ENCODE data around the gene NEU3.

Gene NEU3

GRCh38 chr11:75024764-75025211 lies 36.1 kb downstream of the NEU3 start:
- no peak overlapping the region for H2BK120ac ChIP-seq (ENCODE audit: low read depth, low read length)
- H3K79me1 ChIP-seq (ENCODE audit: low read length), result no peaks in the 10 kb centered on the region
- H4K5ac ChIP-seq (ENCODE audit: low read length), result no peak overlapping the region
- H2AK5ac ChIP-seq (ENCODE audit: low read length), result no peak overlapping the region
- H4K8ac ChIP-seq (ENCODE audit: low read depth, low read length), result no peak overlapping the region
- no peak overlapping the region for H2BK5ac ChIP-seq (ENCODE audit: low read length)
- H3K27me3 ChIP-seq (ENCODE audit: insufficient read depth, low read length, poor library complexity), result no peaks in the 10 kb centered on the region
- no peaks in the 10 kb centered on the region for H3K4me1 ChIP-seq (ENCODE audit: control insufficient read depth, low read depth, low read length)
- H3K9ac ChIP-seq (ENCODE audit: low read length), result no peak overlapping the region
- H3K4ac ChIP-seq (ENCODE audit: low read depth, low read length), result no peak overlapping the region
- no peak overlapping the region for H3K4me2 ChIP-seq (ENCODE audit: low read length)
- no peaks in the 10 kb centered on the region for H3K36me3 ChIP-seq (ENCODE audit: control insufficient read depth, insufficient read depth, low read length)
- no peak for DNase-seq
- WGBS (ENCODE audit: extremely low coverage, insufficient coverage, low lambda C conversion rate), result no CpG with 5 or more reads among the region's 1 CpG
- H3K79me2 ChIP-seq (ENCODE audit: control insufficient read depth, insufficient read depth, low read length), result no peaks in the 10 kb centered on the region
- H3K56ac ChIP-seq (ENCODE audit: low read length), result no peak overlapping the region
- no peak overlapping the region for H2BK15ac ChIP-seq (replicated peaks; ENCODE audit: low read depth)
- no peak overlapping the region for H3K18ac ChIP-seq (ENCODE audit: low read length)
- no peak overlapping the region for H3K4me3 ChIP-seq (ENCODE audit: low read length)
- no peak overlapping the region for H3K27ac ChIP-seq (ENCODE audit: low read depth, low read length)
- H3K23ac ChIP-seq (ENCODE audit: low read length), result no peak overlapping the region

- H3K79me2 ChIP-seq (ENCODE audit: control insufficient read depth, insufficient read depth, low read length), result no peaks in the 10 kb centered on the region
- no peaks in the 10 kb centered on the region for H3K79me1 ChIP-seq (ENCODE audit: low read length)
- H3K9ac ChIP-seq (ENCODE audit: low read length), result no peak overlapping the region
- no peak overlapping the region for H3K23ac ChIP-seq (ENCODE audit: low read length)
- H2BK15ac ChIP-seq (replicated peaks; ENCODE audit: low read depth), result no peak overlapping the region
- H3K27ac ChIP-seq (ENCODE audit: low read depth, low read length), result no peak overlapping the region
- H3K4me2 ChIP-seq (ENCODE audit: low read length), result no peak overlapping the region
- H3K4me1 ChIP-seq (ENCODE audit: control insufficient read depth, low read depth, low read length), result no peaks in the 10 kb centered on the region
- H3K18ac ChIP-seq (ENCODE audit: low read length), result no peak overlapping the region
- no peak overlapping the region for H2BK120ac ChIP-seq (ENCODE audit: low read depth, low read length)
- H3K27me3 ChIP-seq (ENCODE audit: insufficient read depth, low read length, poor library complexity), result no peaks in the 10 kb centered on the region
- no peaks in the 10 kb centered on the region for H3K36me3 ChIP-seq (ENCODE audit: control insufficient read depth, insufficient read depth, low read length)
- no peak for DNase-seq
- no peak overlapping the region for H3K4me3 ChIP-seq (ENCODE audit: low read length)
- H4K8ac ChIP-seq (ENCODE audit: low read depth, low read length), result no peak overlapping the region
- no peak overlapping the region for H2AK5ac ChIP-seq (ENCODE audit: low read length)
- no peak overlapping the region for H3K4ac ChIP-seq (ENCODE audit: low read depth, low read length)
- no CpG with 5 or more reads among the region's 1 CpG for WGBS (ENCODE audit: extremely low coverage, insufficient coverage, low lambda C conversion rate)
- H2BK5ac ChIP-seq (ENCODE audit: low read length), result no peak overlapping the region
- no peak overlapping the region for H4K5ac ChIP-seq (ENCODE audit: low read length)
- H3K56ac ChIP-seq (ENCODE audit: low read length), result no peak overlapping the region
Measured at GRCh38 chr11:75025561-75025960, 36.8 kb downstream of the NEU3 start.

- Histone ChIP-seq H3K4me3 (ENCODE audit: low read length) (no peak overlapping the region), H4K5ac (ENCODE audit: low read length) (no peak overlapping the region), H3K4me1 (ENCODE audit: control insufficient read depth, low read depth, low read length) (peaks cover 5% of the 10 kb centered on the region), H3K36me3 (ENCODE audit: control insufficient read depth, insufficient read depth, low read length) (no peaks in the 10 kb centered on the region), H3K4me2 (ENCODE audit: low read length) (no peak overlapping the region), H3K23ac (ENCODE audit: low read length) (no peak overlapping the region), H3K27me3 (ENCODE audit: insufficient read depth, low read length, poor library complexity) (no peaks in the 10 kb centered on the region), H2BK15ac (replicated peaks; ENCODE audit: low read depth) (no peak overlapping the region), H3K27ac (ENCODE audit: low read depth, low read length) (no peak overlapping the region), H2BK5ac (ENCODE audit: low read length) (no peak overlapping the region), H3K18ac (ENCODE audit: low read length) (no peak overlapping the region), H4K8ac (ENCODE audit: low read depth, low read length) (no peak overlapping the region), H3K79me2 (ENCODE audit: control insufficient read depth, insufficient read depth, low read length) (no peaks in the 10 kb centered on the region), H2AK5ac (ENCODE audit: low read length) (no peak overlapping the region), H3K4ac (ENCODE audit: low read depth, low read length) (no peak overlapping the region), H3K79me1 (ENCODE audit: low read length) (no peaks in the 10 kb centered on the region), H2BK120ac (ENCODE audit: low read depth, low read length) (no peak overlapping the region), H3K9ac (ENCODE audit: low read length) (no peak overlapping the region), H3K56ac (ENCODE audit: low read length) (no peak overlapping the region)
- DNase-seq, result no peak
Measured at GRCh38 chr11:75028321-75028720, 39.6 kb downstream of the NEU3 start.

- Histone ChIP-seq H3K27ac (ENCODE audit: low read depth, low read length) (no peak overlapping the region), H2BK15ac (replicated peaks; ENCODE audit: low read depth) (no peak overlapping the region), H3K56ac (ENCODE audit: low read length) (no peak overlapping the region), H3K18ac (ENCODE audit: low read length) (no peak overlapping the region), H3K79me2 (ENCODE audit: control insufficient read depth, insufficient read depth, low read length) (no peaks in the 10 kb centered on the region), H3K79me1 (ENCODE audit: low read length) (no peaks in the 10 kb centered on the region), H3K4ac (ENCODE audit: low read depth, low read length) (no peak overlapping the region), H3K36me3 (ENCODE audit: control insufficient read depth, insufficient read depth, low read length) (no peaks in the 10 kb centered on the region), H3K4me1 (ENCODE audit: control insufficient read depth, low read depth, low read length) (peaks cover 5% of the 10 kb centered on the region), H2BK5ac (ENCODE audit: low read length) (no peak overlapping the region), H4K8ac (ENCODE audit: low read depth, low read length) (no peak overlapping the region), H2AK5ac (ENCODE audit: low read length) (no peak overlapping the region), H4K5ac (ENCODE audit: low read length) (no peak overlapping the region), H3K4me3 (ENCODE audit: low read length) (no peak overlapping the region), H3K4me2 (ENCODE audit: low read length) (no peak overlapping the region), H2BK120ac (ENCODE audit: low read depth, low read length) (no peak overlapping the region), H3K27me3 (ENCODE audit: insufficient read depth, low read length, poor library complexity) (no peaks in the 10 kb centered on the region), H3K9ac (ENCODE audit: low read length) (no peak overlapping the region), H3K23ac (ENCODE audit: low read length) (no peak overlapping the region)
- no CpG with 5 or more reads among the region's 2 CpGs for WGBS (ENCODE audit: extremely low coverage, insufficient coverage, low lambda C conversion rate)
- DNase-seq, result no peak
Measured at GRCh38 chr11:75028724-75029123, 40.0 kb downstream of the NEU3 start.

DNA sequence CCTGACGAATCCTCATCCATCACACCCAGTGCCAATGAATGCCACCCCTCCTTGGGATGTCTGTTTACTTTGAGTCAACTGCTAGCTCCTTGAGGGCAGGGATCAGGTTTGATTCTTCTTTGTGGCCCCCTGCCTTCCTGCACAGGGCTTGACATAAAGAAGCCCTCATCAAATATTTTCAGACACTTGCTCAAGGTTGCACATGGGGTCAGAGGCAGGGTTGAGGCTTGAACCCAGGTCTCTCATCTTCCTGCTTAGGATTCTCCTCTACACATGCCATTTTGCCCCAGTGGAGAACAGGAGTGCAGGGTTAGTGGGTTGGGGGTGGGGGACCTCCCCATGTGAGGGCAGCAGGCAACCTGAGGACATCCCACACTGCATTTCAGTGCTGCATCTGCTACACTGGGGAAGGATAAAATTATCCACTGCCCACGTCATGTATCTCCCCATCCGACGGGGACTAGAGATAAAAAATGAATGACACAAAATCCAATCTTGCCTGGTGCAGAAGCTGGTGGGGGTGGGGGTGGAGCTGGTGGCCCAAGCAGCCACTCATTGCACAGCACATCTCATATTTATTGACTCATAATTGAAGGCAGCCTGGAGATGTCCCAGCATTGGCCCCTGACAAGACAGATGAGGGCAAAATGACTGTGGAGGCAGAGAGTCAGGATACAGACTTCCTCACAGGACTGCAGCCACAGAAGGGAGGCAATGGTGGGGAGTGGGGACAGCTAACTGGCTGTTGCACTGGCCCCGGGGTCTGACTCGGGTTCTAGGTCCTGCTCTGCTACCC lies 41.3 kb downstream of the NEU3 start:
- H3K79me2 ChIP-seq (ENCODE audit: control insufficient read depth, insufficient read depth, low read length), result no peaks in the 10 kb centered on the region
- no peak overlapping the region for H3K4me2 ChIP-seq (ENCODE audit: low read length)
- H3K9ac ChIP-seq (ENCODE audit: low read length), result no peak overlapping the region
- no peaks in the 10 kb centered on the region for H3K36me3 ChIP-seq (ENCODE audit: control insufficient read depth, insufficient read depth, low read length)
- H2BK5ac ChIP-seq (ENCODE audit: low read length), result no peak overlapping the region
- no peak overlapping the region for H3K23ac ChIP-seq (ENCODE audit: low read length)
- no peak overlapping the region for H3K27ac ChIP-seq (ENCODE audit: low read depth, low read length)
- peaks cover 5% of the 10 kb centered on the region for H3K4me1 ChIP-seq (ENCODE audit: control insufficient read depth, low read depth, low read length)
- H4K5ac ChIP-seq (ENCODE audit: low read length), result no peak overlapping the region
- H3K79me1 ChIP-seq (ENCODE audit: low read length), result no peaks in the 10 kb centered on the region
- no peak overlapping the region for H4K8ac ChIP-seq (ENCODE audit: low read depth, low read length)
- H2BK15ac ChIP-seq (replicated peaks; ENCODE audit: low read depth), result no peak overlapping the region
- H3K4me3 ChIP-seq (ENCODE audit: low read length), result no peak overlapping the region
- no peak overlapping the region for H3K56ac ChIP-seq (ENCODE audit: low read length)
- no peak overlapping the region for H2AK5ac ChIP-seq (ENCODE audit: low read length)
- H3K18ac ChIP-seq (ENCODE audit: low read length), result no peak overlapping the region
- no peak for DNase-seq
- H2BK120ac ChIP-seq (ENCODE audit: low read depth, low read length), result no peak overlapping the region
- H3K27me3 ChIP-seq (ENCODE audit: insufficient read depth, low read length, poor library complexity), result no peaks in the 10 kb centered on the region
- WGBS (ENCODE audit: extremely low coverage, insufficient coverage, low lambda C conversion rate), result no CpG with 5 or more reads among the region's 6 CpGs
- no peak overlapping the region for H3K4ac ChIP-seq (ENCODE audit: low read depth, low read length)

DNA sequence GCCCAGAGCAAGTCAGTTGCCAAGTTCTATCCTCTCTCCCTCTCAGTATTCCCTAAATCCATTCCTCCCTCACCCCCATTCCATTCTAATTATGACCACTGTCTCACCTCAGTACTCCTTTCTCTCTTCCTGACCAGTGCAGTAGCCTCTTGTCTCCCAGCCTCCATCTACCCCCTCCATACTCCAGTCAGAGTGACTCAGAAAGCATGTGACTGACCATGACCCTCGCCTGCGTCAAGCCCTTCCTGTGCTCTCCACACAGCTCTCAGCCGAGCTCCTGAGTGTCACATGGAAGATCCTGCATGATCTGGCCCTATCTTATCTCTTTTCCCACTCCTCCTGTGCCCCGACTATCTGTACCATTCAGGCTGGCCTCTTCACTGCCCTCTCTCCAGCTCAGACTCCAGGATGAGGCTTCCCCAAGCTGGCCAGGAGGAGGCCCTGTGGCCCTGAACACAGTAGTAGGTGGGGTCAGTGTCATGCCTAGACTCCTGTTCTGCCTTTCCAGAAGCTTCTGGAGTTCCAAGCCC lies 42.6 kb downstream of the NEU3 start:
- Histone ChIP-seq H3K9ac (ENCODE audit: low read length) (no peak overlapping the region), H3K27me3 (ENCODE audit: insufficient read depth, low read length, poor library complexity) (no peaks in the 10 kb centered on the region), H2BK120ac (ENCODE audit: low read depth, low read length) (no peak overlapping the region), H3K18ac (ENCODE audit: low read length) (no peak overlapping the region), H3K4me2 (ENCODE audit: low read length) (no peak overlapping the region), H3K36me3 (ENCODE audit: control insufficient read depth, insufficient read depth, low read length) (no peaks in the 10 kb centered on the region), H3K4me1 (ENCODE audit: control insufficient read depth, low read depth, low read length) (peaks cover 5% of the 10 kb centered on the region), H3K27ac (ENCODE audit: low read depth, low read length) (no peak overlapping the region), H3K23ac (ENCODE audit: low read length) (no peak overlapping the region), H4K8ac (ENCODE audit: low read depth, low read length) (no peak overlapping the region), H3K56ac (ENCODE audit: low read length) (no peak overlapping the region), H2AK5ac (ENCODE audit: low read length) (peak overlapping the region; percentile 14), H3K79me1 (ENCODE audit: low read length) (no peaks in the 10 kb centered on the region), H3K4ac (ENCODE audit: low read depth, low read length) (no peak overlapping the region), H3K79me2 (ENCODE audit: control insufficient read depth, insufficient read depth, low read length) (no peaks in the 10 kb centered on the region), H3K4me3 (ENCODE audit: low read length) (no peak overlapping the region), H4K5ac (ENCODE audit: low read length) (no peak overlapping the region), H2BK15ac (replicated peaks; ENCODE audit: low read depth) (no peak overlapping the region), H2BK5ac (ENCODE audit: low read length) (no peak overlapping the region)
- DNase-seq, result peak; percentile 71
- no CpG with 5 or more reads among the region's 4 CpGs for WGBS (ENCODE audit: extremely low coverage, insufficient coverage, low lambda C conversion rate)
